HUDEP-2 (cell line): ENCODE measurements around the gene MRPL48.

Experiments used
- DNase-seq, 76 experiments: peaks; one replicate each; lab custom pipeline; 2025; ENCODE audit not compliant: unreplicated experiment in 76 of 76; lab: John Stamatoyannopoulos, UW

The MRPL48 gene

DNA sequence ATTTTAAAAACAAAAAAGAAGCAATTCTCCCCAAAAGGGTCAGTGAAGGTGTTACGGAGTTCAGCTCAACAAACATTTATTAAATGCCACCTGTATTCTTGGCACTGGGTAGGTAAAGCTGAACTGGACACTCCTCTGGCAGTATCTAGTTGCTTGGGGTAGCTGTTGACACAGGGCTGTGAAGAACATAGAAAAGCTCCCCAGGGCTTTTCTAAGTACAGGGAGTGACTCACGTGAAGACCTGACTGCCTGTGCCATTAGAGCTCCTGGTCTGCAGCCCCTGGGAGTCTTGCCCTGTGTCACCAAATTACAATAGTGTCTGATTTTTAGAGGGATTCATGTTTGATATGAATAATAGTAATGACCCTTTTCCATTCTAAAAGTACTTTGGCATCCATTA, 45.4 kb downstream of the MRPL48 start:
- no peak for DNase-seq

DNA sequence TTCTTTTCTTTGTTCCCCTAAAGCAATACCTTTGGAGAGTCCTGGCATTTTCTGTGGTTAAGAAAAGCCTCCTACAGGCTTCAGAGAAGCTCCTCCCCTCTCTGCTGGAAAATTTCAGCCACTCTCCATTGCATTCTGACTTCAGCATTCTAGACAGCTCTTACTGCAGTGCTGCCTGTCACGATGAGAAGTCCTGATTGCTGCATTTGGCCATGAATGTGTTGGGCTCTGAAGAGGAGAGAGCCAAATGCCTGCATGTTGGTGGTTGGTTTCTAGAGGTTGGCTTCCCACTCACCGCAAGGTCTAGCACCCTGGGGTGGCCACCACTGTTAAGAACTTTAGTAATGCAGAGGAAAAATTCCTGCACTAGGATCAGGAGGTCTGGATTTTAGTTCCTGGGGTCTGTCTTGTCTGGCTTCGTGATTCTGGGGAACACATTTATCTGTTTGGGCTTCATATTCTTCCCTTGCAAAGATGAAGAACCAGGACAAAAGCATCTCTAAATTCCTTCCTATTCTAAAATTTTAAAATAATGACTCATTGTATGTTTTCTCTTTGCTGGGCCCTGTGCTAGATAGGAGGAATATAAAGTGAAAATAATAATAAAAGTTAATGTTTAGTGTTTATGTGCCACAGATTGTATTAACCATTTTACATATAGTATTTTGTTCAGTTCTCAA, 50.9 kb downstream of the MRPL48 start:
- DNase-seq, result no peak

DNA sequence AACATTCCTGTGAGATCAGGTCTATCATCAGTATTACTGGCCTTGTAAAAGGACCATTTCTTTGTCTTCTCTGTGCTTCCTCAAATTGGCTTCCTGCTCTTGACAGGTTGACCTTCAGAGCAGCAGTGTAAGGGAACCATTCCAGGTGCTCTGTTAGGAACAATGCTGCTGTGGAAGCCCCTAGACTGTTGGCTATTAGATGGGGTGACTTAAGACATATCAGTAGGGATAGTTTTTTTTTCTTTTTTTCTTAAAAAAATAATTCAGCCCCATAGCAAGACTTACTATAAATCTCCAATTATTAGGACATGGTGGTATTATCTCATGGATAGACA, 51.4 kb downstream of the MRPL48 start:
- DNase-seq, result no peak

DNA sequence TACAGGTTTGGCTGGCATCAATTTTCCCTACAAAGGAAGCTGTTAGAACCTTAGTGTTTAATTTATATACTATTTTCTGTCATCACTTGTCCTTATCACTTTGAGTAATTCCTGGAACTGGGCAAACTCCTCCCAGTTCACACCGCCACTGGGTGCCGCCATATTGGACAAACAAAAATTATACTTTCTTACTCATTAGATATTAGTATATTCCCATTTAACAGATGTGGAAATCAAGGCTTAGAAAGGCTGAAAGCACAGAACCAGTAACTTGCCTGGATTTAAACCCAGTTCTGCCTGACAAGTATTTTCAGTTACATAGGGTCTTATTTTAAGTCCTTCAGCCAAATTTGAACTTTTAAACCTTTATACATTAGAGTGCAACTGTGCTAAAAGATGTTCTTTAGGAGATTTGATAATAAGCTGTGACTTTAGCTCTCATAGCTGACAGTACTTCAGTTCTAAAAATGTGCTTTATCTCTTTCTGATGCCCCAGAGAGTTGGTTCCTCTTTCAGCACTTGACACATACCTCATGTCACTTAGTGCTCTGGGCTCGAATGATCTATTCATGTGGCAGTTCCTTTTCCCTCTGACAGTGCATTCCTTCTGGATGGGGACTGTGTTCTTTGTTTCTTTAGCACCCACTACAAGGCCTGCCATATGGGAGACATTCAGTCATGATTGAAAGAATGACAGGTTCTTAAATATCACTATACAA, 63.5 kb downstream of the MRPL48 start:
- peak in 2 of 76 experiments; percentile 5 to 16 for DNase-seq

DNA sequence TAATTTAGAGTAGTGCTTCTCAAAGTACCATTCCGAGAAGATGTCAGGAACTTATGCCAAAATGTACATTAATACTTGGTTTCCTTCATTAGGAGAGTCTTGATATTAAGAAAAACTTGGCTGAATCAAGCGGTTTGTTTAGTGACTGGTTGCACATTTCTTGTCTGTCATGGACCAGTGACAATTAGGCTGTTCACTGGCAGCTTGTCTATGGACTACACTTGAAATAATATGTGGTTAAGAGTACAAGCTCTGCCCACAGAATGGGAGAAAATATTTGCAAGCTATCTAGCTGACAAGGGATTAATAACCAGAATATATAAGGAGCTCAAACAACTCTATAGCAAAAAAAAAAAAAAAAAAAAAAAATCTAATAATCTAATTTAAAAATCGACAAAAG, 64.4 kb downstream of the MRPL48 start:
- no peak for DNase-seq

DNA sequence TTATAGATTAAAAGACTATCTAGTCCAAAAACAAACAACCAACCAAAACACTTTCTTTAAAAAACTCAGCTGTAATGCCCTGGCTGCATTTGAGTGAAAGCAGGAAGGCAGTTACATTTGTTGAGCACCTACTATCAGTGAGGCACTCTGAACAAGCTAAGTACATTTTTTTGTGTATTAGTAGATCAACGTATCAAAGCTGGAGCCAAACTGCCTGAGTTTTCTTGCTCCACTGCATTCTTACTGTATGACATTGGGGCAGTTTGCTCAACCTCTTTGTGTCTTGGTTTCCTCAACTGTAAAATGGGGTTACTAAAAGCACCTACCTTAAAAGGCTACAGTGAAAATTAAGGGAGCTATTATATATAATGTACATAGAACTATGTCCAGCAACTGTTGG, 67.0 kb downstream of the MRPL48 start:
- no peak for DNase-seq

DNA sequence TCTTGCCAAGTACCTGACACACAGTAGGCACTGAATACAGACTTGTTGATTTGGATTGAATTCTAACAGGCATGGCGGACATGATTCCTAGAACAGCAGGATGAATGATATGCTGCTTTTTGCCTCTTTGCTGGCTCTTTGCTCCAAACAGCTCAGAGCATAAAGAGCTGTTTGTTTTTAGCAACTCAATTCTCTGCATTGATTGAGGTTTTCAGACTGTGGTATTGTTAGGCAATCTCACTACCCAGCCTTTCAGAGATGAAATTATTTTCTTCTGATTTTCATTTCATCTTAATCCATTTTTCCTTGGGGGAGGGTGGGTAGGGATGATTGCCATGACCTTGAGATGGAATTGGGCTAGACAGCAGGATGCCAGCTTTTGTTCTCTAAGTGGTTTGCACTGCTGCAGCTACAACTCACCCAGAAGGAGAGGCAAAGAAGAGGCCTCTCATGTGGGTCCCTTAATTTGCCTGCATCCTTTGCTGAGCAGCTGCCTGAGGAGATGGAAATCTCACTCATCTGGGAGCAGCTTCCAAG, 68.4 kb downstream of the MRPL48 start:
- DNase-seq, result no peak

DNA sequence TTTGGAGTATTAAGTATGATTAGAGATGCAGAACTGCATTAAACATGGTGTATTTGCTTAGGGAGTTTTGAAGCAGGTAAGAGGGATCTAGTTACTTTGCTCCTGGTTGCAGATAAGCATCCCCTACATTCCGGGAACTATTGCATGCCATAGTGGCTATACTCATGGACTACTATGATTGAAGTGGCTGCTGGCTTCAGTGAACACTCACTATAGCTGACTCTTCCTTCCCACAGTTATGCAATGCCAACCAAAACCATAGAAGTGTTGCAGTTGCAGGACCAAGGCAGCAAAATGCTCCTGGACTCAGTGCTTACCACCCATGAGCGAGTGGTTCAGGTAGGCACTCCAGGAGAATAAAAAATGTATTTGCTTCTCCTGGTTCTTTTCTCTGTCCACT, 72.0 kb downstream of the MRPL48 start:
- no peak for DNase-seq

DNA sequence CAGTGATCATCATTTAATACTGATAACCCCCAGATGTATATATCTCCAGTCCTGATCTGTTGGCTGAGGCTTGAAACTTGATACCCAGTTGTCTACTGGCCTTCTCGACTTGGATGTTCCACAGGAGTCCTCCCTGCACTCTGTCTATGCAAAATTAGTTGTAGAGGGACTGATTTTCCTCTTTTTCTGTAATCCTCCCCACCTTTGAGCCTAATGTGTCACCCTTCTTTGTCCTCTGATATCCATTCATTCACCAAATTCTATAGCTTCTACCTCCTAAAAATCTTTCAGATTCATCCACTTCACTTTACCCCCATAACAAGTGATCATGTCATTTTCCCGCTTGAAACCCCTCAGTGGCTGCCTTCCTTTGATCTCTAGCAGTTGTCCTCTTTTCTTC, 72.5 kb downstream of the MRPL48 start:
- no peak for DNase-seq

DNA sequence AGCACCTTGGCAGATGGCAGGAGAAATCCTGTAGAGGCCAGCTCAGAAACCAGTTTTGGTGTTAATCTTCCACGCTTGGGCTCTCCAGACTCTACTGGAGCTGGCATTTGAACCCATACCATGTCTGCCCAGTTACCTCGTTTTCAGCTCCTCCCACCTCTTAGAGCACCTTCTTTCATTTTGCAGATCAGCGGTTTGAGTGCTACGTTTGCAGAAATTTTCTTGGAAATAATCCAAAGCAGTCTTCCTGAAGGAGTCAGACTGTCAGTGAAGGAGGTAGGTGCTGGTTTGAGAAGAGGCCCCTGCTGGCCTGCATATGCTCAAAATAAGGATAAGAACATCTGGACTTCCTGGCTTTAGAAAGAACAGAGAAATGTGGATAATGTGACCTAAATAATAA, 75.3 kb downstream of the MRPL48 start:
- DNase-seq, result no peak

DNA sequence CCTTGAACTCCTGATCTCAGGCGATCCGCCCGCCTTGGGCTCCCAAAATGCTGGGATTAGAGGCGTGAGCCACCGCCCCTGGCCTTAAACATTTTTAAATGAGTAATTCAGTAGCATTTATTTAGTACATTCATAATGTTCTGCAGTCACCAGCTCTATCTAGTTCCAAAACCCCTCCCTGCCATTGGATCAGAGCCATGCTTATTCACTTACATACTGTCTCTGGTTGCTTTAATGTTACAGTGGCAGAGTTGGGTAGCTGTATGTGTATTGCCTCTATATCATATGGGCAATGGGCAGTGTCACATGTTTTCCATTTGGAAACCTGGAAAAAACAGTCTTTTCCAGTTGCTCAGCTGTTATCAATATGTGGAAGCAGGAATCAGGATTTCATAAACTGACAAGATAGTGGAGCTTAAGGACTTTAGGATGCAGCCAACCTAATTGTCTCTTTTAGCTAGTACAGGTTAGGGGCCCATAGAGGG, 78.5 kb downstream of the MRPL48 start:
- peak in 4 of 76 experiments; percentile 10 to 30 (median 14) for DNase-seq

DNA sequence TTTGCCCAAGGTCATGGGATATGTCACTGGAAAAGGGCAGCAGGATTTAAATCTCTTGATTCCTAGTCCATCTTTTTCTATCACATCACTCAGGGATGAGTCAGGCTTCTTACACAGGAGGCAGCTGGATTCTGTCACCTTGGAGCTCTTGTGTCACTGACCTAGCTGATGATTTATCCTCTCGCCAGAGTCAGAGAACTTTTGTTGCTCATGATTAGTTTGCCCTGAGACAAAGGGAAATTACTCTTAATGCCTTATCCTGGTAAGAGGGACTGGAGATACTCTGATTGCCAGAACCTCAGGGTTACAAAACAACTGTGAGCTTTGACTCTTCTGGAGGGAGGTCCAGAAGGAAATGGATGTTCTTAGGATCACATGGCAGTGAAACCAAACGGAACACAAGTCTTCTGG, 78.9 kb downstream of the MRPL48 start:
- DNase-seq, result no peak

DNA sequence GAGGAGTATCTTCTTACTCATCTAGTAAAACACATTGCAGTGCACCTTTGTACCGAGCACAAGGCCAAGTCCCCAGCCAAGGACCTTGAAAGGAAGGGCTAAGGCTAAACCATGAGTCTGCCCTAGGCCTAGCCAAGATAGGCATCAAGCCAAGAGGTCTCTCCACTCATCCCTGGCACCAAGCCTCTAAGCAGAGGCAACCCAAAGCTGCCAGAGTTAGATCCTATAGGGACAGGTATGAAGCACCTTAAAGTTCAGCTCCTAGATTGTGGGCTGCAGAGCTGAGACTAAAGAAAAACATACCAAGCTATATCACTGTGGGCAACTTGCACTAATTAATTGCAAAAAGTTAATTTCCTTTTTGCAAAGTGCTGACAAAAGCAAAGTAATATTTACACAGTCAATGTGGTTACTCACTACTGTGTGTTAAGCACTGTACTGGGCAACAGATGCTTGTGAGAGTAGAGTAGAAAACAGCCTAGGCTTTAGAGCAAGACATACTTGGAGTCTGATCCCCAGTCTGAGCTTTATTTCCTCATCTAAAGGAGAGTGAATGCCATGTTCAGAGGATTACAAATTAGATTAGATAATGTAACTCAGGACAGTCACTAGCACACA, 81.8 kb downstream of the MRPL48 start:
- peak in 73 of 76 experiments; percentile 3 to 91 (median 71) for DNase-seq

DNA sequence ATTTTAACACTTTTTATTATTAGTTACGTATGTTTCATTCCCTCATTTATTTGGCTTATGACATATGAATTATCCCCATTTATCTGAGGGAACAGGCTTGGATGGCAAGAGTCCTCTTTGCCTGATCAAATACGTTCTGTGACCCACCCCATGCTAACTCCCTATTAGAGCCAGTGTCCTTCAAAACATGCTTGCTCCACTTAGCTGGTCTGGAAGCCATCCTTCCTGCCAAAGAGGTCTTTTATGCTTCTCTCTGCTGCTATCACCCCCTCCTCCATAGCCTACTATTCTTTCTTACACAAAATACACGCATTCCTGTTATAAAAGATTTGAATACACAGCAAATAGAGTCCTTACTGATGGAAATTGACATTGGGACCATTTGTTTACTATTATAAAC, 82.6 kb downstream of the MRPL48 start:
- no peak for DNase-seq

DNA sequence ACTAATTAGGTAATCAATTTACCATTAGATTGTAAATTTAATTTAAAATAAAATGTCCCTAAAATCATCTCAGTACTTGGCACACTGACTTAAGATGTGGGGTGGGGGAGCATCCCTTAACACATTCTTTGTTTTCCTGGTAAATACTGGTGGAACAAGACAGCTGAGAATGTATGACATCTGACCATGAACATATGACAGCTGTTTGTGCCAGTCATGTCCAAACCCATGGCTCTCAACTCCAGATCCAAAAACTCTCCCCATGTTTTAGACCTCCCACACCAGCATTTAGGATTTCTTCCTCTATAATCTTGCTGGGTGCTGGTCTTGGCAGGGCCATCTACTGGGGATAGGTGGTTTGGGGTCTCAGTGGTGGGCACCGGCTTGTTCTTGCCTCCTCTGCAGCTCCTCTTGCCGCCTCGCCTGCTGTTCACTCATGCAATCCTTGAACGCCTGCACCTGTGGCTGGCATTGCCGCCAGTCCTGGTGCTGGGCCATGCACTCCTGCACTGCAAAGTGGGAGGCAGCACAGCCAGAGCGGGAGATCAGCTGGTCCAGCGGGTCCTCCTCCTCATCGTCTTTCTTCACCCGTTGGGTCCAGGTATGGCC, 85.2 kb downstream of the MRPL48 start:
- no peak for DNase-seq

DNA sequence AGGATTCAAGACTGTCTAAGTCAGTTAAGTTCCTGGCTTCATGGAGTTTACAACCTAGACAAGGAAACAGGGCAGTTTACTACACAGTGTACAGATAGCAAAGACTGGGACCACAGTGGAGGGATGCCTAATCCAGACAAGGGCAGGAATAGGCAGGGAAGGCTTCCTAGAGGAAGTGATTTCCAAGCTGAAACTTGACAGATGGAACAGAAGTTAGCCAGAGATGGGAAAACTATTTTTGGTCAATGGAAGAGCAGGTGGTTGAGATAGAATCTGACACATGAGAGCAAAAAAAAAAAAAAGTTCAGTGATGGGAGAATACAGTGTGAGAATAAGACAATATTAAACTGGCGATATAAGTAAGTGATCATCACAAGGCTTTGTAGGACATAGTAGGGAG, 87.7 kb downstream of the MRPL48 start:
- DNase-seq, result no peak

DNA sequence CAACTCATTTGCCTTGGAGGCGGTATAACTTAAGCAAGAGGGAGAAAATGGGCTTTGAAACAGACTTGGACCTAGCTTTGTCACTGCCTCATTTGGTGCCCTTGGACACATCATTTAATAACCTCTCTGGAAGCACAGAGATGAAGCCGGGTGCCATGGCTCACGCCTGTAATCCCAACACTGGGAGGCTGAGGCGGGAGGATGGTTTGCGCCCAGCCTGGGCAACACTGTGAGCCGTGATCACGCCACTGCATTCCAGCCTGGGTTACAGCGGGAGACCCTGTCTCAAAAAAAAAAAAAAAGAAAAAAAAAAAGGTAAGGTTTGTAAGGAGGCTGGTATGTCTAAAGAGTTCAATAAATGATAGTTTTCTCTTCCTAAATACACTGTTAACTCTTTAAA, 88.2 kb downstream of the MRPL48 start:
- DNase-seq, result no peak

DNA sequence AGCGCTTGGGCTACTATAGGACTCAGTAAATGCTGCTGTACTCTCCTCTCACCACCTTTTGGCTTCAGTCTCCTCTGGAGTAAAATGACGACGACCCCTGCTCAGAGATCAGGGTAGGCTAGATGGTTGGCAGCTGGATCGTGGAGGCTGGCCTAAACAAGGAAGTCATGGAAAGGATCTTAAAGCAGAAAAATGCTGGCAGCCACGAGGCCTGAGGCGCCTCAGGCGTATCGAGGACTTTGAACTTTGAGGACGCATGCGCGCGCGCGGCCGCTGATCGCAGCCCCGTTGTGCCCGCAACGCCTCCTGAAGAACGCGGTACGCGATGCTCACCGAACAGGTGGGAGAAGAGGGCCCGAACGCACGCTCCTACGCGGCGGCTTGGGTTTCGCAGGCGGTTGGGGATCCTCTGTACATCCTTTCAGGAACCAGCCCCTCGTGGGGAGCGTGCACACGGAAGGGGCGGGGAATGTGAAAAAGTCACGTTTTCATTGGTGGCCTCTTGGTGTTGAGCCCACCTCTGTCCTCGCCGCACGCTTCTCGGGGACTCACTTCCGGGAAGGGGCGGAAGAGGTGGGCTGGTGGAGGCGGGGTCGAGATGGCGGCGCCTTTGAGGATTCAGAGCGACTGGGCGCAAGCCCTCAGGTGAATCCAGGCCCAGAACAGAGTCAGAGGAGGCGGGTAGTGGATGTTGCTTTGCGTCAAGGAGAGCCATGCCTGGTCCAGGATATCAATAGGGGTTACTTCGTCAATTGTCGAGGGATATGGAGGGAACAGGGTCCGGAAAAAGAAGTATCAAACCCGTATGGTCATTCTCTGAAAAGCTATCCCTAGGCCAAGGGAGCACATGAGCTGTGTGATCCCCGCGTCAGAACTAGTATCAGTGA, 89.0 kb downstream of the MRPL48 start, which contains the start of the genes COA4 and PAAF1:
Gene COA4 (minus strand): TSS at position 423 of the 887 bp plus-strand sequence. CDS start 3,468 bp downstream, outside the sequence.
Gene PAAF1 (plus strand): TSS at position 576 of the 887 bp plus-strand sequence. CDS start 23 bp downstream, at position 599.
- DNase-seq, result peak in 75 of 76 experiments; percentile 53 to 95 (median 89)

DNA sequence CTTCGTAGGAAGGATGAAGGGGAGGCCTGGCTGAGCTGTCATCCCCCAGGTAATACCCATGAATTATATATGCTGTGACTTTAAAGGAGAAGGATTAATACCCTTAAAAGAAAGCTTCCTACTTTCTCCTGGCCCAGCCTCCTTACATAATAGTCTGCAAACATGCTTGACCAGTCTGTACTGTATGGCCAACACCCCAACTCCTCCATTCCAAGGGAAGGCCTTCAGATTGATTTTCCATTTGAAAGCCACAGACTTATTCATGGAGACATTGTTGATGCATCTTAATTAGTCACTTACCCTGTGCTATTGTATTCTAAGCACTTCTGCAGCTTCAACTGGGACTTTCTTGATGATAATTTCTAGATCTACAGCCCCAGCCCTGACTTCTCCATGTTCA, 91.1 kb downstream of the MRPL48 start:
- no peak for DNase-seq

DNA sequence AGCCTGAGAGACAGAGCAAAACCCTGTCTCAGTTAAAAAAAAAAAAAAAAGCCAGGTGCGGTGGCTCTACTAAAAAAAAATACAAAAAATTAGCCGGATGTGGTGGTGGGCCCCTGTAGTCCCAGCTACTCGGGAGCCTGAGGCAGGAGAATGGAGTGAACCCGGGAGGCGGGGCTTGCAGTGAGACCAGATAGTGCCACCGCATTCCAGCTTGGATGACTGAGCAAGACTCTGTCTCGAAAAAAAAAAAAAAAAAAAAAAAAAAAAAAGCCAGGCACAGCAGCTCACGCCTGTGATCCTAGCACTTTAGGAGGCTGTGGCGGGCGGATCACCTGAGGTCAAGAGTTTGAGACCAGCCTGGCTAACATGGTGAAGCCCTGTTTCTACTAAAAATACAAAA, 92.8 kb downstream of the MRPL48 start:
- DNase-seq, result peak in 12 of 76 experiments; percentile 1 to 22 (median 8)
